Activated naive CD4-positive, alpha-beta T cell treated with anti-CD3 and anti-CD28 coated beads for 36 hours (primary cell): ENCODE data around the gene NCK1. TPM values are rescaled to one million over a fixed set of nuclear protein-coding genes. Genes with fewer than 3 reads are reported as not detected.

Experiments
- CTCF ChIA-PET: fragments of 350-600 bp; sonication (Branson Sonifier 250); formaldehyde crosslinking; loops from one replicate; lab custom pipeline; 2021; ENCODE audit warnings: antibody characterized with exemption; lab: Charles Lee
- DNase-seq: peaks from one replicate; pipeline ENCODE4 v3.0.0-alpha.2; 2020
- H3K27ac Mint-ChIP-seq: one replicate; pipeline ENCODE4 v1.8.0; 2021; ENCODE audit warnings: mild to moderate bottlenecking, mixed read lengths
- H3K27me3 Mint-ChIP-seq: one replicate; pipeline ENCODE4 v1.8.0; 2021; ENCODE audit warnings: low read depth, mixed read lengths
- H3K36me3 Mint-ChIP-seq: one replicate; pipeline ENCODE4 v1.8.0; 2021; ENCODE audit warnings: low read depth, mixed read lengths
- H3K4me1 Mint-ChIP-seq: one replicate; pipeline ENCODE4 v1.8.0; 2021; ENCODE audit warnings: low read depth, mixed read lengths
- H3K4me3 Mint-ChIP-seq: one replicate; pipeline ENCODE4 v1.8.0; 2021; ENCODE audit warnings: mild to moderate bottlenecking, moderate library complexity, mixed read lengths
- H3K9me3 Mint-ChIP-seq: one replicate; pipeline ENCODE4 v1.8.0; 2021; ENCODE audit warnings: mixed read lengths
- intact Hi-C: fragments of 100-400 bp; cut with micrococcal nuclease; formaldehyde crosslinking; loops from one replicate; pipeline ENCODE4 v1.15.1; 2023
- total RNA-seq, 2 experiments: library from RNA; stranded (reverse); gene quantifications; one replicate each; pipeline ENCODE4 v1.2.3, GENCODE V29; 2021

The NCK1 gene
- 10 to 100 TPM; 24.1 to 29.2 TPM for total RNA-seq

GRCh38 chr3:136861890-136862616 is at the start of gene NCK1:
TSS of gene NCK1 (plus strand) at chr3:136862208. CDS start at chr3:136928002, 65,794 bp downstream.
- H3K4me3 Mint-ChIP-seq, result peak within 1 kb of the TSS; percentile 94
- H3K9me3 Mint-ChIP-seq, result peaks cover 2% of the 10 kb centered on the region
- intact Hi-C loops, result loop anchor here (1.0 to 5.0 kb wide), 10 partner anchors 23 to 785 kb away; partner anchors contain the start of genes MSL2, PCCB and STAG1
- peaks cover 41% of the 10 kb centered on the region for H3K4me1 Mint-ChIP-seq
- peak; percentile 99 for DNase-seq
- H3K36me3 Mint-ChIP-seq, result peaks cover 12% of the 10 kb centered on the region
- CTCF ChIA-PET, result interaction anchor here (0.5 to 3.0 kb wide), 7 partner anchors 9 to 167 kb away, joined by 3 to 17 read pairs (median 5); partner anchors contain the start of gene STAG1
- H3K27ac Mint-ChIP-seq, result peak within 1 kb of the TSS; percentile 95
- no peaks in the 10 kb centered on the region for H3K27me3 Mint-ChIP-seq

GRCh38 chr3:136817448-136817847 is 44.6 kb upstream of the NCK1 start:
- CTCF ChIA-PET, result interaction anchor here (0.6 kb wide), 1 partner anchor 58 kb away, joined by 4 read pairs; no protein-coding TSS in a partner anchor

GRCh38 chr3:136818191-136818768 is 43.7 kb upstream of the NCK1 start:
- Mint-ChIP-seq H3K36me3 (no peaks in the 10 kb centered on the region), H3K4me1 (peaks cover 19% of the 10 kb centered on the region), H3K9me3 (no peaks in the 10 kb centered on the region), H3K27me3 (peaks cover 38% of the 10 kb centered on the region), H3K27ac (no peak overlapping the region), H3K4me3 (peak overlapping the region; percentile 69)
- CTCF ChIA-PET, result interaction anchor here (0.7 kb wide), 1 partner anchor 61 kb away, joined by 3 read pairs; no protein-coding TSS in a partner anchor
- intact Hi-C loops, result loop anchor here (1.0 to 5.0 kb wide), 5 partner anchors 31 to 741 kb away; partner anchors contain the start of genes NCK1 and STAG1
- DNase-seq, result peak; percentile 77

More at GRCh38 chr3:136817448-136817847, 44.6 kb upstream of the NCK1 start:
- no peak for DNase-seq
- Mint-ChIP-seq H3K9me3 (no peaks in the 10 kb centered on the region), H3K27me3 (peaks cover 32% of the 10 kb centered on the region), H3K4me3 (no peak overlapping the region), H3K4me1 (peaks cover 19% of the 10 kb centered on the region), H3K27ac (no peak overlapping the region), H3K36me3 (no peaks in the 10 kb centered on the region)
- intact Hi-C loops, result loop anchor here (5.0 kb wide), 1 partner anchor 740 kb away; no protein-coding TSS in a partner anchor

- peaks cover 19% of the 10 kb centered on the region for H3K4me1 Mint-ChIP-seq
- DNase-seq, result peak; percentile 38
- no peak within 1 kb of the TSS for H3K27ac Mint-ChIP-seq
- intact Hi-C loops, result loop anchor here (1.0 to 5.0 kb wide), 6 partner anchors 20 to 742 kb away; partner anchors contain the start of genes NCK1 and STAG1
- no peaks in the 10 kb centered on the region for H3K36me3 Mint-ChIP-seq
- peak within 1 kb of the TSS; percentile 69 for H3K4me3 Mint-ChIP-seq
- H3K27me3 Mint-ChIP-seq, result peaks cover 39% of the 10 kb centered on the region
- CTCF ChIA-PET, result interaction anchor here (0.7 kb wide), 1 partner anchor 61 kb away, joined by 3 read pairs; no protein-coding TSS in a partner anchor
- H3K9me3 Mint-ChIP-seq, result peaks cover 2% of the 10 kb centered on the region
These were observed 43.1 kb upstream of the NCK1 start, which contains the start of gene SLC35G2 for GRCh38 chr3:136818769-136819391. TSS of gene SLC35G2 (plus strand) at chr3:136819126. CDS start at chr3:136854461, 35,335 bp downstream.

GRCh38 chr3:136819392-136819730 is 42.6 kb upstream of the NCK1 start:
- Mint-ChIP-seq H3K9me3 (peaks cover 4% of the 10 kb centered on the region), H3K4me1 (peaks cover 19% of the 10 kb centered on the region), H3K27ac (no peak overlapping the region), H3K36me3 (no peaks in the 10 kb centered on the region), H3K4me3 (peak overlapping the region; percentile 69), H3K27me3 (peaks cover 39% of the 10 kb centered on the region)
- peak; percentile 38 for DNase-seq
- CTCF ChIA-PET, result no interaction called here
- intact Hi-C loops, result loop anchor here (1.0 to 5.0 kb wide), 3 partner anchors 20 to 742 kb away; no protein-coding TSS in a partner anchor

GRCh38 chr3:136819731-136820679 is 42.0 kb upstream of the NCK1 start:
- Mint-ChIP-seq H3K36me3 (no peaks in the 10 kb centered on the region), H3K27ac (no peak overlapping the region), H3K27me3 (peaks cover 41% of the 10 kb centered on the region), H3K9me3 (peaks cover 4% of the 10 kb centered on the region), H3K4me3 (peak overlapping the region; percentile 69), H3K4me1 (peaks cover 19% of the 10 kb centered on the region)
- intact Hi-C loops, result loop anchor here (1.0 to 5.0 kb wide), 3 partner anchors 19 to 743 kb away; no protein-coding TSS in a partner anchor
- CTCF ChIA-PET, result interaction anchor here (0.6 kb wide), 1 partner anchor 62 kb away, joined by 6 read pairs; no protein-coding TSS in a partner anchor
- peak; percentile 37 for DNase-seq

- Mint-ChIP-seq H3K36me3 (no peaks in the 10 kb centered on the region), H3K9me3 (no peaks in the 10 kb centered on the region), H3K27me3 (peaks cover 30% of the 10 kb centered on the region), H3K27ac (no peak overlapping the region), H3K4me3 (no peak overlapping the region), H3K4me1 (no peaks in the 10 kb centered on the region)
- intact Hi-C loops, result no loop called here
- DNase-seq, result no peak
- CTCF ChIA-PET, result no interaction called here
These were observed 30.5 kb upstream of the NCK1 start for GRCh38 chr3:136831461-136831860.

- CTCF ChIA-PET, result no interaction called here
These were observed 26.8 kb upstream of the NCK1 start for GRCh38 chr3:136835089-136835812.

GRCh38 chr3:136835813-136836510 is 26.0 kb upstream of the NCK1 start:
- no peak for DNase-seq
- no peak overlapping the region for H3K4me3 Mint-ChIP-seq
- H3K36me3 Mint-ChIP-seq, result peaks cover 8% of the 10 kb centered on the region
- CTCF ChIA-PET, result no interaction called here
- H3K4me1 Mint-ChIP-seq, result peaks cover 15% of the 10 kb centered on the region
- H3K27ac Mint-ChIP-seq, result no peak overlapping the region
- intact Hi-C loops, result no loop called here
- H3K27me3 Mint-ChIP-seq, result peaks cover 10% of the 10 kb centered on the region
- no peaks in the 10 kb centered on the region for H3K9me3 Mint-ChIP-seq

More at GRCh38 chr3:136835089-136835812, 26.8 kb upstream of the NCK1 start:
- peaks cover 15% of the 10 kb centered on the region for H3K4me1 Mint-ChIP-seq
- no peak for DNase-seq
- no peak overlapping the region for H3K27ac Mint-ChIP-seq
- no peak overlapping the region for H3K4me3 Mint-ChIP-seq
- intact Hi-C loops, result no loop called here
- no peaks in the 10 kb centered on the region for H3K9me3 Mint-ChIP-seq
- peaks cover 16% of the 10 kb centered on the region for H3K27me3 Mint-ChIP-seq
- peaks cover 8% of the 10 kb centered on the region for H3K36me3 Mint-ChIP-seq

GRCh38 chr3:136836511-136837156 is 25.4 kb upstream of the NCK1 start:
- intact Hi-C loops, result no loop called here
- Mint-ChIP-seq H3K9me3 (no peaks in the 10 kb centered on the region), H3K27me3 (peaks cover 4% of the 10 kb centered on the region), H3K27ac (no peak overlapping the region), H3K4me1 (peaks cover 15% of the 10 kb centered on the region), H3K36me3 (peaks cover 8% of the 10 kb centered on the region), H3K4me3 (no peak overlapping the region)
- no peak for DNase-seq
- CTCF ChIA-PET, result no interaction called here
